KMS-11 (cell line): ENCODE data around the gene HS3ST3B1.

Experiments
- H2AFZ ChIP-seq: fragments of 200-600 bp; sonication (generic); 2 replicates; pipeline ENCODE4 v1.6.1; 2016; ENCODE audit warnings: antibody characterized with exemption, mixed run types, low read depth
- H3K27ac ChIP-seq: fragments of 200-600 bp; sonication (generic); 2 replicates; pipeline ENCODE4 v1.6.1; 2016; ENCODE audit warnings: mild to moderate bottlenecking, mixed run types
- H3K27me3 ChIP-seq: fragments of 200-600 bp; sonication (generic); 2 replicates; pipeline ENCODE4 v1.6.1; 2017; ENCODE audit warnings: mild to moderate bottlenecking, low read depth, mixed run types, moderate library complexity; ENCODE audit not compliant: insufficient read depth
- H3K36me3 ChIP-seq: fragments of 200-600 bp; sonication (generic); 2 replicates; pipeline ENCODE4 v1.6.1; 2017; ENCODE audit warnings: mild to moderate bottlenecking, mixed run types; ENCODE audit not compliant: insufficient read depth
- H3K4me1 ChIP-seq: fragments of 200-600 bp; sonication (generic); 2 replicates; pipeline ENCODE4 v1.6.1; 2016; ENCODE audit warnings: mild to moderate bottlenecking, low read depth, mixed run types; ENCODE audit not compliant: poor library complexity, severe bottlenecking
- H3K4me2 ChIP-seq: fragments of 200-600 bp; sonication (generic); 2 replicates; pipeline ENCODE4 v1.7.0; 2016; ENCODE audit warnings: mild to moderate bottlenecking, mixed run types
- H3K4me3 ChIP-seq: fragments of 200-600 bp; sonication (generic); IDR thresholded peaks from 2 replicates; pipeline ENCODE4 v1.6.1; 2017; ENCODE audit warnings: low read depth, low read length, mixed read lengths; ENCODE audit not compliant: insufficient read depth
- H3K79me2 ChIP-seq: fragments of 200-600 bp; sonication (generic); 2 replicates; pipeline ENCODE4 v1.6.1; 2016; ENCODE audit warnings: low read depth, mixed run types; ENCODE audit not compliant: insufficient read depth
- H3K9ac ChIP-seq: fragments of 200-600 bp; sonication (generic); 2 replicates; pipeline ENCODE4 v1.6.1; 2016; ENCODE audit warnings: mild to moderate bottlenecking, mixed run types
- H4K20me1 ChIP-seq: fragments of 200-600 bp; sonication (generic); 2 replicates; pipeline ENCODE4 v1.6.1; 2016; ENCODE audit warnings: mild to moderate bottlenecking, mixed run types; ENCODE audit not compliant: insufficient read depth
- CTCF ChIP-seq: fragments of 200-600 bp; sonication (generic); conservative IDR thresholded peaks from 2 replicates; pipeline ENCODE4 v1.6.1; 2017; ENCODE audit warnings: low read depth, mild to moderate bottlenecking, antibody characterized with exemption, low read length, moderate library complexity, mixed read lengths

The HS3ST3B1 gene

GRCh38 chr17:14297161-14297851 is 3.6 kb upstream of the HS3ST3B1 start:
- no peak overlapping the region for H2AFZ ChIP-seq
- no peak overlapping the region for H3K9ac ChIP-seq
- TF ChIP-seq CTCF = no peak
- H3K27ac ChIP-seq = no peak overlapping the region
- no peak overlapping the region for H3K4me3 ChIP-seq
- no peaks in the 10 kb centered on the region for H3K27me3 ChIP-seq
- H3K79me2 ChIP-seq = no peaks in the 10 kb centered on the region
- H3K4me1 ChIP-seq = no peaks in the 10 kb centered on the region
- no peaks in the 10 kb centered on the region for H4K20me1 ChIP-seq
- no peaks in the 10 kb centered on the region for H3K36me3 ChIP-seq
- no peak overlapping the region for H3K4me2 ChIP-seq

- Histone ChIP-seq H3K27me3 (no peaks in the 10 kb centered on the region), H3K4me3 (no peak overlapping the region)
These were observed 2.5 kb upstream of the HS3ST3B1 start for GRCh38 chr17:14298221-14298946.

GRCh38 chr17:14298947-14299279 is 2.0 kb upstream of the HS3ST3B1 start:
- no peaks in the 10 kb centered on the region for H3K79me2 ChIP-seq
- H3K9ac ChIP-seq = no peak overlapping the region
- H3K27ac ChIP-seq = no peak overlapping the region
- no peaks in the 10 kb centered on the region for H3K36me3 ChIP-seq
- no peak overlapping the region for H3K4me2 ChIP-seq
- no peak overlapping the region for H3K4me3 ChIP-seq
- no peaks in the 10 kb centered on the region for H3K27me3 ChIP-seq
- H2AFZ ChIP-seq = no peak overlapping the region
- no peaks in the 10 kb centered on the region for H4K20me1 ChIP-seq
- TF ChIP-seq CTCF = no peak
- H3K4me1 ChIP-seq = no peaks in the 10 kb centered on the region

More at GRCh38 chr17:14298221-14298946, 2.5 kb upstream of the HS3ST3B1 start:
- Histone ChIP-seq H3K9ac (no peak overlapping the region), H3K4me1 (no peaks in the 10 kb centered on the region), H3K36me3 (no peaks in the 10 kb centered on the region), H4K20me1 (no peaks in the 10 kb centered on the region), H3K4me2 (no peak overlapping the region), H3K79me2 (no peaks in the 10 kb centered on the region), H3K27ac (no peak overlapping the region), H2AFZ (no peak overlapping the region)
- no peak for TF ChIP-seq CTCF

GRCh38 chr17:14299280-14300141 is 1.4 kb upstream of the HS3ST3B1 start:
- Histone ChIP-seq H2AFZ (no peak overlapping the region), H3K4me3 (no peak overlapping the region)

More at GRCh38 chr17:14299280-14300141, 1.4 kb upstream of the HS3ST3B1 start:
- Histone ChIP-seq H3K4me2 (no peak overlapping the region), H3K79me2 (no peaks in the 10 kb centered on the region), H3K9ac (no peak overlapping the region), H4K20me1 (no peaks in the 10 kb centered on the region), H3K4me1 (no peaks in the 10 kb centered on the region), H3K36me3 (no peaks in the 10 kb centered on the region), H3K27me3 (no peaks in the 10 kb centered on the region), H3K27ac (no peak overlapping the region)
- TF ChIP-seq CTCF = no peak
